Ovary (tissue), 9 donors: ENCODE measurements around the gene KIF26B. TPM values are rescaled to one million over a fixed set of nuclear protein-coding genes. Genes with fewer than 3 reads are reported as not detected.

Source experiments
- DNase-seq, 5 donors: peaks; one replicate each; pipeline ENCODE4 v3.0.0-alpha.2; 2019 to 2020
- H3K27ac ChIP-seq, 2 donors: fragments of 200-600 bp; one replicate each; pipeline versions ENCODE4 v1.5.1 to v1.8.0; 2019 to 2022
- H3K27me3 ChIP-seq: fragments of 200-600 bp; one replicate; pipeline ENCODE4 v1.8.0; 2022
- H3K36me3 ChIP-seq: fragments of 200-600 bp; sonication (generic); one replicate; pipeline ENCODE4 v1.5.1; 2019
- H3K4me1 ChIP-seq: one replicate; pipeline ENCODE4 v1.8.1; 2013; ENCODE audit warnings: mild to moderate bottlenecking, moderate library complexity; ENCODE audit not compliant: insufficient read depth
- H3K4me3 ChIP-seq: fragments of 200-600 bp; sonication (generic); one replicate; pipeline ENCODE4 v1.5.1; 2017
- H3K9me3 ChIP-seq, 2 donors: fragments of 200-600 bp in 1 of 2; sonication (generic) in 1 of 2; one replicate each; pipeline versions ENCODE4 v1.5.1 to v1.8.1; 2013 to 2019; ENCODE audit warnings: mild to moderate bottlenecking in 1 of 2, moderate library complexity in 1 of 2
- CTCF ChIP-seq, 3 donors: fragments of 450-650 bp in 2 of 3; fragments of 200-600 bp in 1 of 3; IDR thresholded peaks; one replicate each; pipeline versions ENCODE4 v1.5.1 to v1.8.0; 2016 to 2022; ENCODE audit warnings: antibody characterized with exemption in 3 of 3, mild to moderate bottlenecking in 1 of 3
- EP300 ChIP-seq: sonication (generic); formaldehyde crosslinking; IDR thresholded peaks from one replicate; pipeline ENCODE4 v1.6.1; 2017; ENCODE audit warnings: antibody characterized with exemption
- POLR2A ChIP-seq: fragments of 450-650 bp; IDR thresholded peaks from one replicate; pipeline ENCODE4 v1.6.1; 2017; ENCODE audit warnings: antibody characterized with exemption, mild to moderate bottlenecking, moderate library complexity
- WGBS, 3 donors: extraction: QIAGEN DNeasy Blood & Tissue Kit in 1 of 3; methylation state at CpG; one replicate each; pipeline versions ENCODE4 v1.1.5 to v1.1.7; 2013 to 2017; 5-methylcytosine and 5-hydroxymethylcytosine counted together
- intact Hi-C, 4 donors: fragments of 100-400 bp; cut with DNase I; formaldehyde crosslinking; loops; one replicate each; pipeline versions ENCODE4 v1.11.0 to v1.15.1; 2022 to 2023
- polyA plus RNA-seq, 2 donors: library from polyadenylated mRNA; stranded (reverse); fragments of 200-250 nt in 1 of 2; fragments of 350-450 nt in 1 of 2; fragmentation: Illumina TruSeq in 1 of 2; extraction: RNeasy Lipid Tissue Mini Kit (QIAGEN cat#74804) in 1 of 2; gene quantifications; one replicate each; pipeline ENCODE4 v1.2.3, GENCODE V29; 2013 to 2014
- total RNA-seq, 7 donors: library from RNA; depleted of rRNA in 2 of 7; stranded (reverse); fragments of >200 nt in 2 of 7; fragmentation: NEBNext Ultra II Directional in 3 of 7; extraction: Animal tissue kit (Norgen Biotek cat#: 25700) in 3 of 7; gene quantifications; one replicate each; pipeline versions ENCODE4 v1.1.0 to v1.2.4, GENCODE V29; 2016 to 2023
- donor health status: DM: no; HTN: no; CAD: no; lungs with moderate emphysema.
- donor health status: DM: no; HTN: no; CAD: no.
- donor health status: Bipolar disorder and iron deficiency.
- donor health status: DM: yes; HTN: yes; CAD: no.
- donor health status: DM: no; HTN: no; CAD: no.
- donor health status: DM: yes; HTN: yes; CAD: no.

The KIF26B gene
- total and polyA plus RNA-seq, 9 donors: 0.28 to 4.0 (median 0.54) TPM

GRCh38 chr1:245583575-245584330, 429.0 kb downstream of the KIF26B start:
- Histone ChIP-seq H3K9me3 (no peaks in the 10 kb centered on the region), H3K27ac (no peak overlapping the region), H3K27me3 (no peaks in the 10 kb centered on the region), H3K4me1 (peaks cover 1% of the 10 kb centered on the region), H3K4me3 (no peak overlapping the region), H3K36me3 (no peaks in the 10 kb centered on the region)
- no peak for DNase-seq
- intact Hi-C loops: no loop called here
- WGBS, 3 donors: 85 to 89% (median 86%) methylated on average over 15 of the region's 15 CpGs
- TF ChIP-seq POLR2A: no peak
- TF ChIP-seq CTCF (IDR thresholded peaks at IDR 0.05): no peak
- TF ChIP-seq EP300: no peak

- 36 to 43% (median 41%) methylated on average over 11 of the region's 11 CpGs for WGBS, 3 donors
- DNase-seq: no peak
- Histone ChIP-seq H3K4me1 (peaks cover 1% of the 10 kb centered on the region), H3K27me3 (no peaks in the 10 kb centered on the region), H3K36me3 (no peaks in the 10 kb centered on the region), H3K27ac (no peak overlapping the region), H3K9me3 (no peaks in the 10 kb centered on the region), H3K4me3 (no peak overlapping the region)
- intact Hi-C loops: no loop called here
- no peak for TF ChIP-seq EP300
- TF ChIP-seq CTCF (IDR thresholded peaks at IDR 0.05): no peak
- no peak for TF ChIP-seq POLR2A
Observed at GRCh38 chr1:245585252-245585959, 430.6 kb downstream of the KIF26B start.

GRCh38 chr1:245587435-245588115, 432.8 kb downstream of the KIF26B start:
- H3K36me3 ChIP-seq: no peaks in the 10 kb centered on the region
- no peak for DNase-seq

More at GRCh38 chr1:245587435-245588115, 432.8 kb downstream of the KIF26B start:
- WGBS, 3 donors: 68 to 75% (median 69%) methylated on average over 11 of the region's 11 CpGs
- intact Hi-C loops: no loop called here
- H3K27ac ChIP-seq: no peak overlapping the region
- no peak overlapping the region for H3K4me3 ChIP-seq
- no peaks in the 10 kb centered on the region for H3K27me3 ChIP-seq
- H3K4me1 ChIP-seq: peaks cover 1% of the 10 kb centered on the region
- no peaks in the 10 kb centered on the region for H3K9me3 ChIP-seq
- TF ChIP-seq EP300 (no peak), POLR2A (no peak), CTCF (IDR thresholded peaks at IDR 0.05) (no peak)
